Fibroblast of mammary gland (primary cell): Measurements from ENCODE around the gene STRN4.

ENCODE experiments used
- DNase-seq: peaks from one replicate; pipeline ENCODE4 v3.0.0-alpha.2; 2010; ENCODE audit warnings: low read depth
- H3K4me3 ChIP-seq: 2 replicates; pipeline ENCODE4 v1.5.1; 2011; ENCODE audit warnings: low read depth, mild to moderate bottlenecking, low read length, moderate library complexity; ENCODE audit not compliant: control insufficient read depth
- CTCF ChIP-seq: conservative IDR thresholded peaks from 2 replicates; pipeline ENCODE4 v1.5.1; 2011; ENCODE audit warnings: low read depth, low read length, inconsistent platforms; ENCODE audit not compliant: control insufficient read depth, insufficient read depth

The STRN4 gene

GRCh38 chr19:46687438-46688145 is 58.7 kb downstream of the STRN4 start:
- DNase-seq = no peak
- no peak overlapping the region for H3K4me3 ChIP-seq
- TF ChIP-seq CTCF = no peak

- H3K4me3 ChIP-seq = no peak overlapping the region
- TF ChIP-seq CTCF = no peak
- no peak for DNase-seq
Observed at GRCh38 chr19:46685189-46685588, 61.1 kb downstream of the STRN4 start.

DNA sequence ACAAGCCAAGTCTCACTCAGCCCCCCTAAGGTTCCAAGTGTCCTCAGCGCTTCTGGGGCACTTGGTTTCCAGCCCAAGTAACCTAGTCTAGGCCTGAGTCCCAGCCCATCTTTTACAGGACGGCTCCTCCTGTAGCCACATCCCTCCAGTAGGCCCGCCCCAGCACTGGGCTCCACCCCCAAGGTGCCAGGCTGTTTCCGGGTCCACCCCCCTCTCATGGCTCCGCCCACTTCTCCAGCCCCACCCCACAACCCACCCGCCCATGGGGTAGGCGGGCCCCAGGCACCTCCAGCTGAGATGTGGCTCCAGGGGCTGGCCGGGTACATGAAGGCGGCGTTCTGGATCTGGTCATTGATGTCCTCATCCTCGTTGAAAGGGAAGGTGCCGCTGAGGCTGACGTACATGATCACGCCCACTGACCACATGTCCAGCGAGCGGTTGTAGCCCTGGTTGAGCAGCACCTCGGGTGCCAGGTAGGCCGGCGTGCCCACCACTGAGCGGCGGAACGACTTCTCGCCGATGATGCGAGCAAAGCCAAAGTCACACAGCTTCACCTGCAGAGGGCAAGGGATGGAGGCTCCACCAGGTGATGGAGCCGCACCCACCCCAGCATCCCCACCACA is 68.0 kb downstream of the STRN4 start:
- DNase-seq = no peak
- TF ChIP-seq CTCF = no peak
- H3K4me3 ChIP-seq = no peak overlapping the region

GRCh38 chr19:46674416-46675178 is 71.7 kb downstream of the STRN4 start:
- no peak for DNase-seq
- H3K4me3 ChIP-seq = no peak overlapping the region
- no peak for TF ChIP-seq CTCF

DNA sequence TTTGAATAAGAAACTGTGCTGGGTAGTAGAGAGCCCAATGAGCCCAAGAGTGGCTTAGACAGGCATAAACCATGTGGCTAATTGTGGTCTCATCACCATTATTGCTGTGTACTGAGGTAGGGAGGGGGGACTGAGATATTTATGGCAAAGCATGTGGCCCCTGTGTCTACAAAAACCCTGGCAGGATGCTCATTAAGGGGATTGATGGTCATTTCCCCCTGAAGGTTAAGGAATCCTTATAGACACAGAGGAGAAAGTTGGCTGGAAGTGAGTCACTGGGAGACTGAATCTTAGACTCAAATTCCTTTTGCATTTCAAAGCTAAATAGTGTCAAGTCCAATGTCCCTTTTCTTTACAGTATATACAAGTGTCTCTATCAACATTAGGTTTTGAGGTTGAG is 75.4 kb downstream of the STRN4 start:
- DNase-seq = no peak
- H3K4me3 ChIP-seq = no peak overlapping the region
- TF ChIP-seq CTCF = no peak
